ENCODE measurements around the gene SGO1.

SGO1 gene

DNA sequence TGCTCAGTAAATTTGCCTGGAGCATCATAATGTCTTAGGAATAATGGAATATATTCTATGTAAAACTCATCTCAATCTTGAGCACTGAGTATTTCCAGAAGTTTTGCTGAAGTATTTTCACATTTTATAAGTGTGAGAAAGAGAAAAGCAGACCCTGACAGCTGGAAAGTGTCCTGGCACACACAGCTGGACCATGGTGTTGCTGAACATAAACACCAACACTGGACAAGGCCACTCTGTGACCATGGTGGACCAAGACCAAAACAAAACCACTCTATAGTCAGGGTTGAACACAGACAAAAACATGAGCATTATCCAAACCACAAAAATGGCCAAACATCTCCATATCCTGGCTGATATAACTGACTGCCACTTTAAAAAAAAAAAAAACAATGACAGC is 15.1 kb upstream of the SGO1 start:
- no peaks in the 10 kb centered on the region for H3K27me3 ChIP-seq (ENCODE audit: control insufficient read depth, insufficient read depth, low read length)
- H3K27ac ChIP-seq (ENCODE audit: low read depth, low read length) = no peak overlapping the region
- no peaks in the 10 kb centered on the region for H3K36me3 ChIP-seq (ENCODE audit: control insufficient read depth, insufficient read depth, low read length)
- H3K4me1 ChIP-seq (ENCODE audit: control insufficient read depth, insufficient read depth, low read length) = no peaks in the 10 kb centered on the region
- H3K4me3 ChIP-seq (ENCODE audit: low read depth, low read length) = no peak overlapping the region
- H3K9ac ChIP-seq (ENCODE audit: low read depth, low read length) = no peak overlapping the region
- no peaks in the 10 kb centered on the region for H3K9me3 ChIP-seq (ENCODE audit: control insufficient read depth, insufficient read depth, low read length)

DNA sequence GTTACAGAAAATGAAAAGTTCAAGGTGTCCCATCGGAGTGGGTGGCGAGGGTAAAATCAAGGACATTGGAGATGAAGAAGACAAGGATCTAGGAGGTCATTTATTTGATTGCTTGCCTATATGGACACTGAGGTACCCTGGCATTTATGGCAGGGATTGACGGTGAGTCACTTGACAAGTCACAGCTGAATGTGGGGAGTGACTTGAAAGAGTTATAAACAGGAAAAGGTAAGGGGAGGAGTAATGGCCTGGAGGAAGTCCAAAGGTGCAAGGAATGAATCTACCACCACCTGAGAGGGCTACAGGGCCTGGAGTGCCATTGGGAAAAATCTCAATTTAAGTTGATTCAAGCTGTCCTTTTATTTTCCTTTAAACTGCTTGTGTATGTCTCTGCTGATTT is 11.8 kb upstream of the SGO1 start:
- Histone ChIP-seq H3K4me1 (ENCODE audit: control insufficient read depth, insufficient read depth, low read length) (no peaks in the 10 kb centered on the region), H3K9me3 (ENCODE audit: control insufficient read depth, insufficient read depth, low read length) (no peaks in the 10 kb centered on the region), H3K36me3 (ENCODE audit: control insufficient read depth, insufficient read depth, low read length) (no peaks in the 10 kb centered on the region), H3K9ac (ENCODE audit: low read depth, low read length) (no peak overlapping the region), H3K4me3 (ENCODE audit: low read depth, low read length) (no peak overlapping the region), H3K27me3 (ENCODE audit: control insufficient read depth, insufficient read depth, low read length) (no peaks in the 10 kb centered on the region), H3K27ac (ENCODE audit: low read depth, low read length) (no peak overlapping the region)

DNA sequence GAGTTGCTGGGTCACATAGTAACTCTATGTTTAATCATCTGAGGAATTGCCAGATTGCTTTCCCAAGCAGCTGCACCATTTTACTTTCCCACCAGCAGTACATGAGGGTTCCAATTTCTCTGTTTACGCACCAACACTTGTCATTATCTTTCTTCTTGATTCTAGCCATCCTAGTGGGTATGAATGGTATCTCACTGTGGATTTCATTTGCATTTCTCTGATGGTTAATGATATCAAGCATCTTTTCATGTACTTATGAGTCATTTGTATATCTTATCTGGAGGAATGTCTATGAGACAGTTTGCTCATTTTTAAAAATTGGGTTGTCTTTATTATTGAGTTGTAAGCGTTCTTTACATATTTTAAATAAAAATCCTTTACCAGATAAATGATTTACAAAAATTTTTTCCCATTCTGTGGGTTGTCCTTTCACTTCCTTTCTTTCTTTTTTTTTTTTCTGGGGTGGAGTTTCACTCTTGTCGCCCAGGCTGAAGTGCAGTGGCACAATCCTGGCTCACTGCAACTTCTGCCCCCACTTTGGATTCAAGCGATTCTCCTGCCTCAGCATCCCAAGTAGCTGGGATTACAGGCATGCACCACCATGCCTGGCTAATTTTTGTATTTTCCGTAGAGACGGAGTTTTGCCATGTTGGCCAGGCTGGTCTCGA is 8.9 kb upstream of the SGO1 start:
- H3K9ac ChIP-seq (ENCODE audit: low read depth, low read length) = no peak overlapping the region
- H3K27me3 ChIP-seq (ENCODE audit: control insufficient read depth, insufficient read depth, low read length) = no peaks in the 10 kb centered on the region
- H3K4me1 ChIP-seq (ENCODE audit: control insufficient read depth, insufficient read depth, low read length) = no peaks in the 10 kb centered on the region
- H3K36me3 ChIP-seq (ENCODE audit: control insufficient read depth, insufficient read depth, low read length) = no peaks in the 10 kb centered on the region
- no peak overlapping the region for H3K4me3 ChIP-seq (ENCODE audit: low read depth, low read length)
- no peaks in the 10 kb centered on the region for H3K9me3 ChIP-seq (ENCODE audit: control insufficient read depth, insufficient read depth, low read length)
- no peak overlapping the region for H3K27ac ChIP-seq (ENCODE audit: low read depth, low read length)

DNA sequence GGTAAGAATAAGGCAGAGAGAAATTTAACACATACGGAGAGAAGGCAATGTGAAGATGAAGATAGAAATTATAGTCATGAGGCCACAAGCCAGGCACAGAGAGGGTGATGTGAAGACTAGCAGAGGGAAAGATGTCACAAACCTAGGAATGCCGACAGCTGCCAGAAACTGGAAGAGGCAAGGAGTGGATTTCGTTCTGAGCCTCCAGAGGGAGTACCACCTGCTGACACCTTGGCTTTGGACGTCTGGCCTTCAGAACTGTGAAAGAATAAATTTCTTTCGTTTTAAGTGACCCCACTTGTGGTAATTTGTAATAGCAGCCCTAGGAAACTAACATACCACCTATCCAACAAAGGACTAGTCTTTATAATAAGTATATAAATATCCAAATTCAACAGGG is 5.0 kb upstream of the SGO1 start:
- Histone ChIP-seq H3K4me3 (ENCODE audit: low read depth, low read length) (no peak overlapping the region), H3K27me3 (ENCODE audit: control insufficient read depth, insufficient read depth, low read length) (no peaks in the 10 kb centered on the region)

DNA sequence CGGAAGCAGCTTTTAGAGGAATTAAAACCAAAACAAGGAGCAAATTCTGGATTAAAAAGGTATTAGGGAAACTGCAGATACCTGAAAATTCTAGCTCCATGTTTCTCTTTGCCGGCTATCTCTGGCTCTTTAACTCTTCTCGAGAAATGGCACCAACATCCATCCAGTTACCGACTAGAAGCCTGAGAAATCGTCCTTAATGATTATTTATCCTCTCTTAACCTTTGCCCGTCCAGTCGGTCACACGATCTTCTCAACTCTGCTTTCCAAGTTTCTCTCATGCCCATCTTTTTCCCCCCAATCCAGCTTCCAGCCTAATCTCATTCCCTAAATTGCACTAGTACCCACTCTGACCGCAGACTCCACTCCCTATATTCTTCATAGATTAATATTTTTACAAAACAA is 596 bp upstream of the SGO1 start:
- Histone ChIP-seq H3K36me3 (ENCODE audit: control insufficient read depth, insufficient read depth, low read length) (peaks cover 21% of the 10 kb centered on the region), H3K27ac (ENCODE audit: low read depth, low read length) (peak overlapping the region; percentile 94), H3K4me1 (ENCODE audit: control insufficient read depth, insufficient read depth, low read length) (peaks cover 13% of the 10 kb centered on the region), H3K9me3 (ENCODE audit: control insufficient read depth, insufficient read depth, low read length) (no peaks in the 10 kb centered on the region), H3K9ac (ENCODE audit: low read depth, low read length) (peak overlapping the region; percentile 89), H3K4me3 (ENCODE audit: low read depth, low read length) (peak overlapping the region; percentile 94), H3K27me3 (ENCODE audit: control insufficient read depth, insufficient read depth, low read length) (no peaks in the 10 kb centered on the region)

More for the DNA sequence above, 5.0 kb upstream of the SGO1 start:
- Histone ChIP-seq H3K9me3 (ENCODE audit: control insufficient read depth, insufficient read depth, low read length) (no peaks in the 10 kb centered on the region), H3K36me3 (ENCODE audit: control insufficient read depth, insufficient read depth, low read length) (no peaks in the 10 kb centered on the region), H3K4me1 (ENCODE audit: control insufficient read depth, insufficient read depth, low read length) (0 out of 2 replicates have a peak, but pooled peaks cover 6% of the 10 kb centered on the region), H3K9ac (ENCODE audit: low read depth, low read length) (no peak overlapping the region), H3K27ac (ENCODE audit: low read depth, low read length) (no peak overlapping the region)

DNA sequence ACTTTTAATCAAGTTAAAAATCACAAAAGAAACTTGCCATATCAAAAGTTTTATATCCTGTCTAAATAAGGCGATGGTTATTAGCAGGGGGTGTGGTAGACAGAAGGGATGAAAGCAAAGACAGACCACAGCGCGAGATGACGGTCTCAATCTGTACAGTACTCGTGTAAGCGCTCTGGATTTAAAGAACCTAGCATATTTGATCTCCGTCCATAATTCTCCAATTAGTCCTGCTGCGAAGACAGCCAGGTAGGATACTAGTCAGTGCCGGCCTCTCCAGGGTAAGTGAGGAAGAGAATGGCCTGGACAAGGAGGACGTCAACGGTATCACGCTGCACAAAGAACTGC is 701 bp downstream of the SGO1 start:
- H3K36me3 ChIP-seq (ENCODE audit: control insufficient read depth, insufficient read depth, low read length) = peaks cover 34% of the 10 kb centered on the region
- H3K27me3 ChIP-seq (ENCODE audit: control insufficient read depth, insufficient read depth, low read length) = no peaks in the 10 kb centered on the region
- H3K27ac ChIP-seq (ENCODE audit: low read depth, low read length) = peak overlapping the region; percentile 94
- H3K4me3 ChIP-seq (ENCODE audit: low read depth, low read length) = peak overlapping the region; percentile 94
- H3K9me3 ChIP-seq (ENCODE audit: control insufficient read depth, insufficient read depth, low read length) = no peaks in the 10 kb centered on the region
- peaks cover 13% of the 10 kb centered on the region for H3K4me1 ChIP-seq (ENCODE audit: control insufficient read depth, insufficient read depth, low read length)
- H3K9ac ChIP-seq (ENCODE audit: low read depth, low read length) = peak overlapping the region; percentile 89

DNA sequence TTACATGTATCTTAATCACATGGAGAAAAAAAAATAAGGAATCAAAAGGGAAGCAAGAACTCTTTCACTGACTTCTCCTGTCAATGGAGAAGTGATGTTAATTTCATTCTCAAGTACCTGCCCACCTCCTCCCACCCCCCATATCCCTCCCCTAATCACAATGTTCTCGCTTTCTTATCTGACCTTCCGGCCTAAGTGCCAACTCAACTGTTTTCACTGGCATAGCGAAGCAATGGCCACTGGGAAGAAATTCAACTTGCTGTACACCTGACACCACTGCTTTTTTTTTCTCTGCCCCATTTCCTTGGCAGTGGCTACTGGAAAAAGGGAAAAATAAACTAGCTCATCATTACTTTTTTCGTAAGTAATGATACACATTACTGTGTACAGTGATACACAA is 3.8 kb downstream of the SGO1 start:
- no peak overlapping the region for H3K9ac ChIP-seq (ENCODE audit: low read depth, low read length)
- peaks cover 65% of the 10 kb centered on the region for H3K36me3 ChIP-seq (ENCODE audit: control insufficient read depth, insufficient read depth, low read length)
- peaks cover 12% of the 10 kb centered on the region for H3K4me1 ChIP-seq (ENCODE audit: control insufficient read depth, insufficient read depth, low read length)
- H3K27ac ChIP-seq (ENCODE audit: low read depth, low read length) = no peak overlapping the region
- H3K9me3 ChIP-seq (ENCODE audit: control insufficient read depth, insufficient read depth, low read length) = no peaks in the 10 kb centered on the region
- H3K27me3 ChIP-seq (ENCODE audit: control insufficient read depth, insufficient read depth, low read length) = no peaks in the 10 kb centered on the region
- no peak overlapping the region for H3K4me3 ChIP-seq (ENCODE audit: low read depth, low read length)

DNA sequence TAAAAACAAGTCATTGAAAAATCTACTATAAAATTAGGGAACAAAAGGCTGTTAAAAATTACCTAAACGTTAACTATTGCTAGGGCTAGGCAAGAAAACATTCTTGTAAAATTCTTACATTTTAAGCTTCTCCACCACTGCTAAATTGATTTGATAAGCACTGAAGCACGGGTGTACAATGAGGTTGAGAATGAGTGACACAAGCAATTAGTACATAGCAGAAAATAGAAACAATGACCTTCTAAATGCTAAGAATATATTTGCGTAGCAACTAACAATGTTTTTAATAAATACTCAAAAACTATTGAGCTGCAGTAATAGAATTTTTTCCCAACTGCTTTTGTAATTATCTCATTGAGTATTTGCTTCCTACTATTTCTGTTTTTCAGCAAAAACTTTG is 4.7 kb downstream of the SGO1 start:
- H3K4me1 ChIP-seq (ENCODE audit: control insufficient read depth, insufficient read depth, low read length) = peaks cover 7% of the 10 kb centered on the region
- no peak overlapping the region for H3K4me3 ChIP-seq (ENCODE audit: low read depth, low read length)
- no peaks in the 10 kb centered on the region for H3K9me3 ChIP-seq (ENCODE audit: control insufficient read depth, insufficient read depth, low read length)
- peaks cover 74% of the 10 kb centered on the region for H3K36me3 ChIP-seq (ENCODE audit: control insufficient read depth, insufficient read depth, low read length)
- no peaks in the 10 kb centered on the region for H3K27me3 ChIP-seq (ENCODE audit: control insufficient read depth, insufficient read depth, low read length)
- no peak overlapping the region for H3K9ac ChIP-seq (ENCODE audit: low read depth, low read length)
- H3K27ac ChIP-seq (ENCODE audit: low read depth, low read length) = no peak overlapping the region

DNA sequence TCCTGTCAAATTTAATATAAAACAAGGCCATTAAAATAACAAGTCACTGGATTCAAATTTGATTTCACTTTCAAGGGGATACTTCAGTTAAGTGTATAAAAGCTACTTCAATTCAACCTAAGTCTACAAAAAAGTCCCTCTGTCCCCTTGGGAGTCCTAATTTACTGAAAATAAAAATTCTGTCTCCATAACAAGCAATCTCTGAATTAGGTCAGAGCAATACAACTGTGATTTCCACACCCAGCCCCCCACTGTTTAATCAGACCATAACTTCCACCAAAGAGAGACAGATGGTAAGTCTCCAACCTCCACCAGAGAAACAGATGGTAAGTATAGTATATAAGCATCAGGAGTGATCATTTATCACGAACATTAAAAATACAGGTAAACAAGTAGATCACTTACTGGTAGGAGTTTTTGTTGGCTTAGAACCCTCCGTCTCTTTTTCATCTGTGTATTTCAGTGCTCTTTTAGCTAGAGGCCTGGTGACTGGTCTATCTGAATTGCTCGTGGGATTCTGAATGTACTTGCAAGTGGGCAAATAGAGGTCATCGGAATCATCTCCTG is 12.1 kb downstream of the SGO1 start:
- Histone ChIP-seq H3K4me3 (ENCODE audit: low read depth, low read length) (no peak overlapping the region), H3K27ac (ENCODE audit: low read depth, low read length) (no peak overlapping the region), H3K4me1 (ENCODE audit: control insufficient read depth, insufficient read depth, low read length) (no peaks in the 10 kb centered on the region), H3K9ac (ENCODE audit: low read depth, low read length) (no peak overlapping the region), H3K9me3 (ENCODE audit: control insufficient read depth, insufficient read depth, low read length) (no peaks in the 10 kb centered on the region), H3K27me3 (ENCODE audit: control insufficient read depth, insufficient read depth, low read length) (no peaks in the 10 kb centered on the region), H3K36me3 (ENCODE audit: control insufficient read depth, insufficient read depth, low read length) (peaks cover 91% of the 10 kb centered on the region)

DNA sequence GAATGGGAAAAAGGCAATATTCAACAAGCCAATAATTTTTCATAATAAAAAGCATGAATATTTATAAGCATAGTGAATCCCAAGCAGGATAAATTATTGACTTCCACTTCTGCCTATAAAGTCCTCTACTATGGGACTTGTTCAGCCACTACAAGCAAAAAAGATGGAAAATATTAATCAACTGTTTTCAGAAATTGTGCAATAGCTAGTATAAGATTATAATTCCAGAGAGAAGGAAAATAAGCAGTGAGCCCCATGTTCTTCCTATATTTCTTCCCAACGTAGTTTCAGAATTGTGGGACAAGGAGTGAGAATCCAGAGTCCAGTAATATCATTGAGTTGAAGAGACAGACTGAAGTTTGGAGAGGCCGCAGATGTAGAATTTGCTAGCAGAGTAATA is 24.3 kb downstream of the SGO1 start:
- H3K4me3 ChIP-seq (ENCODE audit: low read depth, low read length) = no peak overlapping the region
- no peak overlapping the region for H3K9ac ChIP-seq (ENCODE audit: low read depth, low read length)
- H3K9me3 ChIP-seq (ENCODE audit: control insufficient read depth, insufficient read depth, low read length) = no peaks in the 10 kb centered on the region
- no peaks in the 10 kb centered on the region for H3K27me3 ChIP-seq (ENCODE audit: control insufficient read depth, insufficient read depth, low read length)
- H3K4me1 ChIP-seq (ENCODE audit: control insufficient read depth, insufficient read depth, low read length) = no peaks in the 10 kb centered on the region
- peaks cover 75% of the 10 kb centered on the region for H3K36me3 ChIP-seq (ENCODE audit: control insufficient read depth, insufficient read depth, low read length)
- H3K27ac ChIP-seq (ENCODE audit: low read depth, low read length) = no peak overlapping the region

DNA sequence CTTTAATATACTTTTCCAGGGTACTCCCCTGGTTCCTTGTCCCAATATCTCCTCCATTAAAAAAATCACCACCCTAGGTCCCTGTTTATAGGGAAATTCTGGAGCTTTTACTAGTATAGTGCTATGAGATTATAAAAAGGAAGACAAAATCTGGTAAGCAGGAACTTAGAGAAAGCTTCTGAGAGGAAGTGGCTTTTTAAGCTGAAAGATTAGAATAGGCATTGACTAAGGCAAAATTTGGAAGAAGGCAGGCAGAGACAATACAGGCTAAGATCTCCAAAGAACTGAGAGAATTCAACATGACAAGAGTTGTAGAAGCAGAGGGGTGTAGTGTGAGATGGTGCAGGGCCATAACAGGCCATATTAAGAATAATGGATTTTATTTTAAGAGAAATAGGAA is 25.8 kb downstream of the SGO1 start:
- Histone ChIP-seq H3K27ac (ENCODE audit: low read depth, low read length) (no peak overlapping the region), H3K36me3 (ENCODE audit: control insufficient read depth, insufficient read depth, low read length) (peaks cover 74% of the 10 kb centered on the region), H3K9ac (ENCODE audit: low read depth, low read length) (no peak overlapping the region)

More for the DNA sequence above, 25.8 kb downstream of the SGO1 start:
- H3K27me3 ChIP-seq (ENCODE audit: control insufficient read depth, insufficient read depth, low read length) = no peaks in the 10 kb centered on the region
- no peaks in the 10 kb centered on the region for H3K9me3 ChIP-seq (ENCODE audit: control insufficient read depth, insufficient read depth, low read length)
- no peak overlapping the region for H3K4me3 ChIP-seq (ENCODE audit: low read depth, low read length)
- no peaks in the 10 kb centered on the region for H3K4me1 ChIP-seq (ENCODE audit: control insufficient read depth, insufficient read depth, low read length)
